ENCODE results near the gene IARS2.
"Not testable (repeated sequence)": the region's sequence is repeated elsewhere in the genome, so short reads cannot be mapped to it uniquely, and the experiment has no call there.

IARS2 gene

DNA sequence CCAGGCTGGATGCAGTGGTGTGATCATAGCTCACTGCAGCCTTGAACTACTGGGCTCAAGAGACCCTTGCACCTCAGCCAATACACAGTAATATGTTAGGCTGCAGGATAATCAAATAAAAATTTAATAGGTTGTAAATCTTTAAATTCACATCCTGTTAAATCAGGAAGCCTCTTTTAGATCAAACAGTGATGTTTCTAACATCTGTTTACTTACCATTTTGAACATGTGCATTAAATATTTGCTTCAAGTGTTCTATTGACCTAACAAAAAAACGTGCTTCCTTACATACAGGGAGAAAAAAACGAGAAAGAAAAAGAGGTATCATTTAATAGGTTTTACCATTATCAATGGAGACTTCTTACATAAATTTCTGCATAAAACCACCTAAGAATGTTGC, 70.6 kb downstream of the IARS2 start:
- DNase-seq (ENCODE audit: low spot score) = no peak

DNA sequence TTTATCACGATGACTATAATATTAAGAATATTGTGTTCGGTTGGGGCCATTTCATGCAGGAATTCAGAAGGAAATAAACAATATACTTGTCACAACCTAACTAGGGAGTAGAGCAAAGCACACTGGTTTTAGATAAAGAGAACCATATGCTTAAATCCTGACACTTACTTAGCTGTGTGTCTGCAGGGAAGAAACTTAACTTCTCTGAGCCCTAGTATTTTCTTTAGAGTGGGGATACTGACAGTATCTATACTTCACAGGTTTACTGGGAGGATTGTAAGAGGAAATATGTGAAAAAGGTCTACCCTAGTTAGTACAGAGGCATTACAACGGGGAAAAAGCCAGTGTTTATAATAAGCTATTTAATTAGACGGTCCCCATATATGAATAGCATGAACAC, 72.9 kb downstream of the IARS2 start:
- no peak for DNase-seq (ENCODE audit: low spot score)

DNA sequence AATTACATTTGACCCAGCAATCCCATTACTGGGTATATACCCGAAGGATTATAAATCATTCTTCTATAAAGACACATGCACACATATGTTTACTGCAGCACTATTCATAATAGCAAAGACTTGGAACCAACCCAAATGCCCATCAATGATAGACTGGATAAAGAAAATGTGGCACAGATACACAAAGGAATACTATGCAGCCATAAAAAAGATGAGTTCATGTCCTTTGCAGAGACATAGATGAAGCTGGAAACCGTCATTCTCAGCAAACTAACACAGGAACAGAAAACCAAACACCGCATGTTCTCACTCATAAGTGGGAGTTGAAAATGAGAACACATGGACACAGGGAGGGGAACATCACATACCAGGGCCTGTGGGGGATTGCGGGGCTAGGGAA, 76.0 kb downstream of the IARS2 start:
- not testable (repeated sequence) for DNase-seq (ENCODE audit: low spot score)

- DNase-seq (ENCODE audit: low spot score) = no peak
Observed at GRCh38 chr1:220170836-220171526, 77.0 kb downstream of the IARS2 start.

DNA sequence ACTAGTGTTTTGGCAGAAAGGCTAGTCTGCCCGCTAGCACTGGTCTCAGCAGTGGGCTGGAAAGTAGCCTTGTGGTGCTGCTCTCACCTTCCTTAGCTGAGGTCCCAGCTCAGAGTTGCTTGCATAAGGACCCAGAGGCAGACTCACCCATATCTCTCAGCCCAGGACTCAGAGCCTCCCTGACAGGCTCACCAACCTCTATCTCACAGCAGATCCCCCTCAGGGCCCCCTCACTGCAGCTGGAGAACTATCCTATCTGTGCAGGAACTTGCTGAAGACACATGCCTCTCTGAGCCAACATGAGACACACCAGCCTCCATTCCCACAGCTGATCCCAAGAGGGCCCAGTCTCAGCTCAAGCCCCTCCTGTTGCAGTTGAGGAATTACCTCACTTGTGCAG, 82.6 kb downstream of the IARS2 start:
- DNase-seq (ENCODE audit: low spot score) = no peak

GRCh38 chr1:220182111-220182510, 88.2 kb downstream of the IARS2 start:
- DNase-seq (ENCODE audit: low spot score) = no peak

DNA sequence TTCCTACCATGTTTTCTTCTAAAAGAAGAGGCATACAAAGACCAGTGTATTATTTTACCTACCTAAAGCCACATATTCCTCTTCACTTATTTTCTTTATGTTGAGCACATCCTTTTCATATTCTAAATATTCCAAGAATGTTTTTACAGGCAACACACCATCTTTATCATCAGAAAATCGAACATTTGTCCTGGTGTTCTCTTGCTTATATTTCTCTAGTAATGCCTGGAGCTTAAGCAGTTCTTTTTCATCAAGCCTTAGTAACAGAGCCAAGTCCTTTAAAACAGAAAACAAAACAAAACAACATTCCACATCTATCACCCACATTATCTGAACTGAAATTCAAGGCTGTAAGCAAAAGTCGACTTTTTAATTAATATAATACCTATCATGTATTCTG, 88.7 kb downstream of the IARS2 start:
- no peak for DNase-seq (ENCODE audit: low spot score)

DNA sequence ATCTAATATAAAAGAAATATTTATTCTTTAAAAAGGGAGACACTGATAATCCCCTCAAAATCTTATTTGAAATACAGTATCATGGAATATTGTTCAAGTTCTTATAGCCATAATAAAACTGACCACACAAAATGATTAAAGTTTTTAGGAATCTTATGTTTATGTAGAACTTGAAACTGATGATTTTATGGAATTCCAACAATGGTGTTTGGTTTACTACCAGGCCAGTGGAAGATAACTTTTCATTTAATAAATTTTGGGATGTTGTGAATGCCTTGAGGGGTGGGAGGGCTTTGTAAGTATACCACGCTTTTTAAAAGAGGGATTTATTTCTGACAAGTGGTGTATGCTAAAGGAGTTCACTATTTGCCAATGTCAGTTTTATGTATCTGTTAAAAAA, 90.6 kb downstream of the IARS2 start:
- no peak for DNase-seq (ENCODE audit: low spot score)

- no peak for DNase-seq (ENCODE audit: low spot score)
Observed at GRCh38 chr1:220186752-220187151, 92.8 kb downstream of the IARS2 start.

GRCh38 chr1:220188538-220188937, 94.6 kb downstream of the IARS2 start:
- no peak for DNase-seq (ENCODE audit: low spot score)

DNA sequence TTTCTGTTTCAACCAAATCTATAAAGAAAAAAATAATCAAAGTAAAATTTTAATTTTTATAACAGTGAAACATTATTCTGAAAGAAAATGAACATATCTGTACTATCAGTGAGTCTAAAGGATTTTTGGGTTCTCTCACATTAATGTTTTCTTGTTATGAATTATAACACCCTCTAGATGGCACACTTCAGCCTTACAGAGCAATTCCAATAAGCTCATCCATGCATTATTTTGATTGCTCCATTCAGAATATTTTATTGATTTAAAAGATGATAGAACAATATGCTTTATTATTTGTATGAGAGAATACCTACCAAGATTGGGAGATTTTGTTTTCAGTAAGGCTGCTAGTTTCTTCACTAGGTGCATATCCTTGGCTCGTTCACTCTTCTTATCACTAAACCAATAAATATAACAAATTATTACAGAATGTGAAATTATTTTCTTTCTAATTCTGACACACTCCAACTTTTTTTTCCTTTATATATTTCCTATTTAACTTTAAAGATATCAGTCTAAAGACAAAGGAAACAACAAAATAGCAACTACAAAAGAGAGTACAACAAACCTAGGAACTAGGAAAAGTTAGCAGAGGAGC, 95.9 kb downstream of the IARS2 start:
- DNase-seq (ENCODE audit: low spot score) = peak; percentile 60

- no peak for DNase-seq (ENCODE audit: low spot score)
Observed at GRCh38 chr1:220195701-220196100, 101.8 kb downstream of the IARS2 start.
